GM12878 (cell line): Measurements from ENCODE around the gene CHST13. TPM values are rescaled to one million over a fixed set of nuclear protein-coding genes. Genes with fewer than 3 reads are reported as not detected.

Source experiments
- ATAC-seq: fragments of 200-7000 bp; cut with Tn5 transposase; 3 replicates; pipeline ENCODE4 v1.9.1; 2020; ENCODE audit warnings: mild to moderate bottlenecking, moderate library complexity
- BruUV-seq: library from RNA; stranded (reverse); fragments of 400-500 nt; replicated peaks from 2 replicates; lab custom pipeline; 2021; lab: Mats Ljungman, UMichigan
- CTCF ChIA-PET: fragments of 300-600 bp; sonication (Branson Sonifier 250); formaldehyde crosslinking; extraction: SDS; loops from one replicate; lab custom pipeline; 2021; ENCODE audit warnings: inconsistent platforms; lab: Yijun Ruan, JAX
- POLR2A ChIA-PET: fragments of 350-600 bp; formaldehyde crosslinking; extraction: SDS; loops from one replicate; lab custom pipeline; 2021; ENCODE audit warnings: inconsistent platforms; lab: Charles Lee
- RAD21 ChIA-PET: fragments of 300-600 bp; sonication (Branson Sonifier 250); formaldehyde crosslinking; loops from one replicate; lab custom pipeline; 2023; ENCODE audit warnings: antibody characterized with exemption; ENCODE audit not compliant: unreplicated experiment; lab: Charles Lee
- SMC1A ChIA-PET: fragments of 300-600 bp; sonication (Branson Sonifier 250); formaldehyde crosslinking; loops from one replicate; lab custom pipeline; 2023; ENCODE audit not compliant: unreplicated experiment, uncharacterized antibody; lab: Charles Lee
- DNase-seq: peaks from one replicate; pipeline ENCODE4 v3.0.0-alpha.2; 2011; ENCODE audit warnings: low read depth, low spot score
- FAIRE-seq: peaks from 3 replicates; lab custom pipeline; 2011; peaks lifted over from hg19 to GRCh38; lab: Jason Lieb, UNC
- H2AFZ ChIP-seq: 2 replicates; pipeline ENCODE4 v1.6.0; 2011; ENCODE audit warnings: low read depth, low read length, control low read depth; ENCODE audit not compliant: control insufficient read depth
- H3K27ac ChIP-seq: 2 replicates; pipeline ENCODE4 v1.5.1; 2011; ENCODE audit warnings: control low read depth; ENCODE audit not compliant: control insufficient read depth, insufficient read depth
- H3K27me3 ChIP-seq, 2 experiments: replicated peaks in 1 of 2; 2 replicates each; pipeline versions ENCODE4 v1.6.0 to v1.6.1; 2011; ENCODE audit warnings: low read length in 1 of 2; ENCODE audit not compliant: control insufficient read depth in 2 of 2, insufficient read depth in 2 of 2
- H3K36me3 ChIP-seq, 2 experiments: 2 replicates each; pipeline ENCODE4 v1.5.1; 2011; ENCODE audit warnings: low read length in 1 of 2; ENCODE audit not compliant: control insufficient read depth in 2 of 2, insufficient read depth in 2 of 2
- H3K4me1 ChIP-seq: 2 replicates; pipeline ENCODE4 v1.6.1; 2011; ENCODE audit warnings: mild to moderate bottlenecking, low read length, moderate library complexity, mixed read lengths; ENCODE audit not compliant: control insufficient read depth, insufficient read depth
- H3K4me2 ChIP-seq: 2 replicates; pipeline ENCODE4 v1.6.0; 2011; ENCODE audit warnings: control low read depth; ENCODE audit not compliant: control insufficient read depth, insufficient read depth
- H3K4me3 ChIP-seq: fragments of 200-600 bp; sonication (generic); 2 replicates; pipeline ENCODE4 v1.5.1; 2016
- H3K79me2 ChIP-seq: 2 replicates; pipeline ENCODE4 v1.6.0; 2011; ENCODE audit warnings: low read length; ENCODE audit not compliant: control insufficient read depth, insufficient read depth
- H3K9ac ChIP-seq: 2 replicates; pipeline ENCODE4 v1.8.0; 2011; ENCODE audit warnings: low read length, control low read depth, mixed read lengths; ENCODE audit not compliant: control insufficient read depth, insufficient read depth
- H3K9me3 ChIP-seq: replicated peaks from 3 replicates; pipeline ENCODE4 v1.5.1; 2011; ENCODE audit warnings: mild to moderate bottlenecking, low read length; ENCODE audit not compliant: control insufficient read depth, insufficient read depth
- H4K20me1 ChIP-seq: 2 replicates; pipeline ENCODE4 v1.6.0; 2011; ENCODE audit not compliant: control insufficient read depth, insufficient read depth
- E4F1 ChIP-seq: fragments of 450-650 bp; IDR thresholded peaks from 2 replicates; pipeline ENCODE4 v1.6.1; 2018; ENCODE audit warnings: borderline replicate concordance, mild to moderate bottlenecking; ENCODE audit not compliant: partially characterized antibody
- EED ChIP-seq: sonication (generic); IDR thresholded peaks from 2 replicates; pipeline ENCODE4 v1.6.1; 2016; ENCODE audit warnings: antibody characterized with exemption, low read depth
- HDGF ChIP-seq: fragments of 450-650 bp; IDR thresholded peaks from 2 replicates; pipeline ENCODE4 v1.6.1; 2016; ENCODE audit warnings: antibody characterized with exemption
- IKZF2 ChIP-seq, 2 experiments: fragments of 450-650 bp; IDR thresholded peaks; 2 replicates each; pipeline ENCODE4 v1.6.1; 2017; ENCODE audit warnings: mild to moderate bottlenecking in 2 of 2, moderate library complexity in 2 of 2
- JUND ChIP-seq: IDR thresholded peaks from 2 replicates; pipeline ENCODE4 v1.6.1; 2012; ENCODE audit warnings: low read depth, mild to moderate bottlenecking, low read length, improper control_type of control experiment, moderate library complexity
- NFXL1 ChIP-seq: fragments of 450-650 bp; IDR thresholded peaks from 2 replicates; pipeline ENCODE4 v1.6.1; 2017; ENCODE audit warnings: antibody characterized with exemption, mild to moderate bottlenecking, borderline replicate concordance
- NR2F1 ChIP-seq: fragments of 450-650 bp; conservative IDR thresholded peaks from 2 replicates; pipeline ENCODE4 v1.6.1; 2017; ENCODE audit warnings: mild to moderate bottlenecking
- POU2F2 ChIP-seq: IDR thresholded peaks from 3 replicates; pipeline ENCODE4 v1.6.1; 2011; ENCODE audit warnings: low read depth, mild to moderate bottlenecking, low read length, borderline replicate concordance
- SUPT20H ChIP-seq: IDR thresholded peaks from 2 replicates; pipeline ENCODE4 v1.6.1; 2011; ENCODE audit warnings: low read depth, mild to moderate bottlenecking, low read length, moderate library complexity, borderline replicate concordance; ENCODE audit not compliant: control insufficient read depth
- USF1 ChIP-seq: IDR thresholded peaks from 2 replicates; pipeline ENCODE4 v1.6.1; 2011; ENCODE audit warnings: borderline replicate concordance, low read depth, mild to moderate bottlenecking, moderate library complexity, mixed read lengths, low read length; ENCODE audit not compliant: insufficient read depth; ENCODE audit errors: extremely low read length
- USF2 ChIP-seq: IDR thresholded peaks from 2 replicates; pipeline ENCODE4 v1.6.1; 2011; ENCODE audit warnings: low read depth, low read length, improper control_type of control experiment, borderline replicate concordance
- ZNF622 ChIP-seq: fragments of 450-650 bp; IDR thresholded peaks from 2 replicates; pipeline ENCODE4 v1.6.1; 2017; ENCODE audit warnings: mild to moderate bottlenecking, inconsistent platforms
- ZSCAN29 ChIP-seq: fragments of 450-650 bp; IDR thresholded peaks from 2 replicates; pipeline ENCODE4 v1.6.1; 2017; ENCODE audit warnings: mild to moderate bottlenecking, moderate library complexity
- WGBS: methylation state at CpG from one replicate; pipeline ENCODE4 v1.1.6; 2016; ENCODE audit warnings: low lambda C conversion rate; ENCODE audit not compliant: insufficient replicate concordance, insufficient coverage; ENCODE audit errors: missing lambda C conversion rate; 5-methylcytosine and 5-hydroxymethylcytosine counted together
- in situ Hi-C: fragments of 300-500 bp; cut with MboI; formaldehyde crosslinking; loops from 9 replicates; pipeline ENCODE4 v1.14.3; 2018; ENCODE audit warnings: mixed read lengths
- intact Hi-C: fragments of 100-400 bp; cut with micrococcal nuclease; formaldehyde crosslinking; loops from one replicate; pipeline ENCODE4 v1.14.2; 2022; ENCODE audit not compliant: unreplicated experiment
- polyA plus RNA-seq, 11 experiments: library from polyadenylated mRNA; depleted of rRNA in 4 of 11; unstranded in 6 of 11; stranded (reverse) in 5 of 11; fragments of >200 nt; fragmentation: Nextera tagmentation in 4 of 11; fragmentation: Illumina TruSeq in 1 of 11; extraction: Ambion mirVana in 4 of 11; extraction: Trizol in 1 of 11; gene quantifications; 1 replicate in 1 of 11; 2 replicates in 10 of 11; pipeline versions ENCODE4 v1.2.1 to v1.2.3, GENCODE V29; 2011 to 2016; ENCODE audit warnings: inconsistent platforms in 2 of 11, missing spikeins in 2 of 11, low read depth in 1 of 11
- total RNA-seq, 4 experiments: library from RNA; depleted of rRNA in 3 of 4; stranded (reverse); fragments of >200 nt in 3 of 4; fragmentation: Illumina TruSeq in 1 of 4; extraction: Trizol in 1 of 4; gene quantifications; 2 replicates each; pipeline versions ENCODE4 v1.2.1 to v1.2.3, GENCODE V29; 2013 to 2021

The CHST13 gene
- total and polyA plus RNA-seq, 10 of the 15 experiments (the other 5 are each of a cell fraction or from before 2014, with no cell fraction given): not detected

GRCh38 chr3:126490619-126491018, 33.3 kb upstream of the CHST13 start:
- Histone ChIP-seq H3K36me3 (no peaks in the 10 kb centered on the region), H3K27ac (no peak overlapping the region), H3K4me1 (no peaks in the 10 kb centered on the region), H3K4me3 (no peak overlapping the region), H4K20me1 (no peaks in the 10 kb centered on the region), H3K9ac (no peak overlapping the region), H3K27me3 (no peaks in the 10 kb centered on the region), H3K4me2 (no peak overlapping the region), H3K9me3 (no peaks in the 10 kb centered on the region), H2AFZ (no peak overlapping the region), H3K79me2 (no peaks in the 10 kb centered on the region)
- 29% methylated on average over 6 of the region's 6 CpGs for WGBS
- in situ Hi-C loops (no loop called here), intact Hi-C loops (no loop called here)
- FAIRE-seq (no peak), DNase-seq (no peak), ATAC-seq (no peak)
- POLR2A ChIA-PET: no interaction called here
- TF ChIP-seq NFXL1 (no peak), IKZF2 (IDR thresholded peaks at IDR 0.05) (no peak), ZSCAN29 (no peak), SUPT20H (no peak)
- SMC1A ChIA-PET: no interaction called here
- RAD21 ChIA-PET: no interaction called here
- no TSS peak for BruUV-seq
- CTCF ChIA-PET: no interaction called here

- POLR2A ChIA-PET: no interaction called here
- SMC1A ChIA-PET: no interaction called here
- BruUV-seq: no TSS peak
- no peak for TF ChIP-seq JUND
- TF ChIP-seq ZNF622: no peak
- TF ChIP-seq USF1: no peak
- TF ChIP-seq HDGF: no peak
- TF ChIP-seq USF2: no peak
- TF ChIP-seq NR2F1: no peak
- TF ChIP-seq POU2F2: no peak
- no peak for TF ChIP-seq EED
- TF ChIP-seq E4F1: no peak
These were observed 32.5 kb upstream of the CHST13 start for GRCh38 chr3:126491221-126492013.

More at GRCh38 chr3:126491221-126492013, 32.5 kb upstream of the CHST13 start:
- ChIA-PET CTCF (no interaction called here), RAD21 (no interaction called here)
- no peaks in the 10 kb centered on the region for H4K20me1 ChIP-seq
- H3K79me2 ChIP-seq: no peaks in the 10 kb centered on the region
- H2AFZ ChIP-seq: no peak overlapping the region
- 51% methylated on average over 21 of the region's 21 CpGs for WGBS
- H3K36me3 ChIP-seq: no peaks in the 10 kb centered on the region
- no peak for DNase-seq
- no peaks in the 10 kb centered on the region for H3K27me3 ChIP-seq
- in situ Hi-C loops: no loop called here
- H3K27ac ChIP-seq: no peak overlapping the region
- H3K4me2 ChIP-seq: no peak overlapping the region
- FAIRE-seq: no peak
- intact Hi-C loops: no loop called here
- no peaks in the 10 kb centered on the region for H3K4me1 ChIP-seq
- no peaks in the 10 kb centered on the region for H3K9me3 ChIP-seq
- no peak overlapping the region for H3K4me3 ChIP-seq
- ATAC-seq: no peak
- no peak overlapping the region for H3K9ac ChIP-seq
